Choroid plexus epithelial cell (primary cell): ENCODE measurements around the gene RNF130.

Source experiments
- DNase-seq: peaks from one replicate; pipeline ENCODE4 v3.0.0-alpha.2; 2010; ENCODE audit warnings: low read depth
- H3K4me3 ChIP-seq: 2 replicates; pipeline ENCODE4 v1.5.1; 2011; ENCODE audit warnings: low read depth, mild to moderate bottlenecking, control low read depth, low read length, moderate library complexity
- CTCF ChIP-seq: conservative IDR thresholded peaks from 2 replicates; pipeline ENCODE4 v1.5.1; 2011; ENCODE audit warnings: low read depth, mild to moderate bottlenecking, control low read depth, inconsistent platforms, low read length, moderate library complexity

The RNF130 gene

GRCh38 chr5:180097926-180098325 lies 26.4 kb upstream of the RNF130 start:
- DNase-seq: no peak
- no peak for TF ChIP-seq CTCF
- H3K4me3 ChIP-seq: no peak overlapping the region

GRCh38 chr5:180097163-180097894 lies 25.8 kb upstream of the RNF130 start:
- no peak overlapping the region for H3K4me3 ChIP-seq
- no peak for TF ChIP-seq CTCF
- DNase-seq: no peak

GRCh38 chr5:180096616-180097015 lies 25.1 kb upstream of the RNF130 start:
- TF ChIP-seq CTCF: no peak
- no peak for DNase-seq
- H3K4me3 ChIP-seq: no peak overlapping the region

- no peak overlapping the region for H3K4me3 ChIP-seq
- DNase-seq: no peak
- TF ChIP-seq CTCF: no peak
These were observed 24.0 kb upstream of the RNF130 start for GRCh38 chr5:180095545-180095944.

- no peak overlapping the region for H3K4me3 ChIP-seq
- DNase-seq: no peak
- no peak for TF ChIP-seq CTCF
These were observed 22.3 kb upstream of the RNF130 start for GRCh38 chr5:180093651-180094382.

GRCh38 chr5:180093241-180093640 lies 21.7 kb upstream of the RNF130 start:
- TF ChIP-seq CTCF: no peak
- DNase-seq: no peak
- no peak overlapping the region for H3K4me3 ChIP-seq
